MM.1S (cell line): Measurements from ENCODE around the gene MPP4.

ENCODE experiments used
- DNase-seq: peaks from one replicate; pipeline ENCODE4 v3.0.0-alpha.2; 2015
- H2AFZ ChIP-seq: fragments of 300-600 bp; sonication (generic); 2 replicates; pipeline ENCODE4 v1.6.0; 2016; ENCODE audit warnings: antibody characterized with exemption, low read length
- H3F3A ChIP-seq: fragments of 300-600 bp; sonication (generic); 2 replicates; pipeline ENCODE4 v1.6.1; 2016; ENCODE audit warnings: mild to moderate bottlenecking, antibody characterized with exemption, low read length, moderate library complexity, mixed read lengths; ENCODE audit not compliant: insufficient read depth
- H3K27ac ChIP-seq: fragments of 300-600 bp; sonication (generic); 2 replicates; pipeline ENCODE4 v1.5.1; 2016; ENCODE audit warnings: mild to moderate bottlenecking, low read length
- H3K27me3 ChIP-seq: fragments of 300-600 bp; sonication (generic); replicated peaks from 2 replicates; pipeline ENCODE4 v1.6.0; 2016; ENCODE audit warnings: low read length; ENCODE audit not compliant: insufficient read depth
- H3K36me3 ChIP-seq: fragments of 300-600 bp; sonication (generic); replicated peaks from 2 replicates; pipeline ENCODE4 v1.6.1; 2016; ENCODE audit warnings: mild to moderate bottlenecking, low read length, mixed read lengths; ENCODE audit not compliant: insufficient read depth
- H3K4me1 ChIP-seq: fragments of 300-600 bp; sonication (generic); 2 replicates; pipeline ENCODE4 v1.6.1; 2016; ENCODE audit warnings: low read length, mixed read lengths
- H3K4me2 ChIP-seq: fragments of 300-600 bp; sonication (generic); 2 replicates; pipeline ENCODE4 v1.6.0; 2016; ENCODE audit warnings: low read depth, low read length
- H3K4me3 ChIP-seq: fragments of 300-600 bp; sonication (generic); 2 replicates; pipeline ENCODE4 v1.5.1; 2016; ENCODE audit warnings: low read length, mixed read lengths
- H3K79me2 ChIP-seq: fragments of 300-600 bp; sonication (generic); 2 replicates; pipeline ENCODE4 v1.6.1; 2016; ENCODE audit warnings: mixed run types, low read length, mixed read lengths
- H3K9ac ChIP-seq: fragments of 300-600 bp; sonication (generic); 2 replicates; pipeline ENCODE4 v1.6.1; 2016; ENCODE audit warnings: low read length, mixed read lengths
- H3K9me2 ChIP-seq: fragments of 300-600 bp; sonication (generic); replicated peaks from 2 replicates; pipeline ENCODE4 v1.6.1; 2016; ENCODE audit warnings: mild to moderate bottlenecking, low read length, mixed read lengths; ENCODE audit not compliant: insufficient read depth
- H3K9me3 ChIP-seq: fragments of 300-600 bp; sonication (generic); replicated peaks from 2 replicates; pipeline ENCODE4 v1.6.1; 2016; ENCODE audit warnings: mild to moderate bottlenecking, low read length, mixed read lengths; ENCODE audit not compliant: insufficient read depth
- H4K20me1 ChIP-seq: fragments of 300-600 bp; sonication (generic); 2 replicates; pipeline ENCODE4 v1.6.1; 2016; ENCODE audit warnings: mild to moderate bottlenecking, low read length, moderate library complexity, mixed read lengths; ENCODE audit not compliant: insufficient read depth
- CTCF ChIP-seq: fragments of 300-600 bp; sonication (generic); IDR thresholded peaks from 2 replicates; pipeline ENCODE4 v1.5.1; 2016; ENCODE audit warnings: antibody characterized with exemption, low read length, mixed read lengths
- EZH2 ChIP-seq: fragments of 300-600 bp; sonication (generic); optimal IDR thresholded peaks from 2 replicates; pipeline ENCODE3; 2017; ENCODE audit warnings: low read depth, mild to moderate bottlenecking, antibody characterized with exemption, low read length, mixed read lengths
- EZH2phosphoT487 ChIP-seq: fragments of 300-600 bp; sonication (generic); IDR thresholded peaks from 2 replicates; pipeline ENCODE4 v1.6.1; 2018; ENCODE audit warnings: antibody characterized with exemption, low read length

MPP4 gene

GRCh38 chr2:201701646-201702045 lies 3.2 kb upstream of the MPP4 start:
- H3F3A ChIP-seq: no peaks in the 10 kb centered on the region
- no peaks in the 10 kb centered on the region for H4K20me1 ChIP-seq
- H3K9me3 ChIP-seq: no peaks in the 10 kb centered on the region
- H3K27me3 ChIP-seq: no peaks in the 10 kb centered on the region
- H3K4me1 ChIP-seq: no peaks in the 10 kb centered on the region
- DNase-seq: no peak
- no peak overlapping the region for H2AFZ ChIP-seq
- TF ChIP-seq CTCF: no peak
- TF ChIP-seq EZH2: no peak
- no peak for TF ChIP-seq EZH2phosphoT487
- no peak overlapping the region for H3K9ac ChIP-seq
- H3K27ac ChIP-seq: no peak overlapping the region
- no peak overlapping the region for H3K4me3 ChIP-seq
- no peak overlapping the region for H3K4me2 ChIP-seq
- no peaks in the 10 kb centered on the region for H3K36me3 ChIP-seq
- H3K9me2 ChIP-seq: no peaks in the 10 kb centered on the region
- H3K79me2 ChIP-seq: no peaks in the 10 kb centered on the region

- Histone ChIP-seq H3K9me2 (no peaks in the 10 kb centered on the region), H3K9me3 (no peaks in the 10 kb centered on the region), H3F3A (no peaks in the 10 kb centered on the region), H2AFZ (no peak overlapping the region), H3K27ac (no peak overlapping the region), H4K20me1 (no peaks in the 10 kb centered on the region), H3K4me1 (no peaks in the 10 kb centered on the region), H3K4me3 (no peak overlapping the region), H3K79me2 (no peaks in the 10 kb centered on the region), H3K9ac (no peak overlapping the region), H3K4me2 (no peak overlapping the region), H3K27me3 (no peaks in the 10 kb centered on the region), H3K36me3 (no peaks in the 10 kb centered on the region)
- TF ChIP-seq EZH2 (no peak), EZH2phosphoT487 (no peak), CTCF (no peak)
- no peak for DNase-seq
These were observed 972 bp upstream of the MPP4 start for GRCh38 chr2:201699416-201699815.

GRCh38 chr2:201697899-201698298 lies 545 bp downstream of the MPP4 start:
- Histone ChIP-seq H3K9me3 (no peaks in the 10 kb centered on the region), H3F3A (no peaks in the 10 kb centered on the region), H3K4me3 (no peak overlapping the region), H2AFZ (no peak overlapping the region), H3K4me1 (no peaks in the 10 kb centered on the region), H4K20me1 (no peaks in the 10 kb centered on the region), H3K79me2 (no peaks in the 10 kb centered on the region), H3K27ac (no peak overlapping the region), H3K27me3 (no peaks in the 10 kb centered on the region), H3K4me2 (no peak overlapping the region), H3K9me2 (no peaks in the 10 kb centered on the region), H3K36me3 (no peaks in the 10 kb centered on the region), H3K9ac (no peak overlapping the region)
- DNase-seq: no peak
- TF ChIP-seq EZH2phosphoT487: no peak
- no peak for TF ChIP-seq EZH2
- TF ChIP-seq CTCF: no peak
